NB4 (cell line): ENCODE measurements around the gene PTPRD.

Source experiments
- DNase-seq: peaks from one replicate; pipeline ENCODE4 v3.0.0; 2010; ENCODE audit warnings: low read depth
- H3K4me3 ChIP-seq: one replicate; pipeline ENCODE4 v1.5.1; 2011; ENCODE audit warnings: mild to moderate bottlenecking, low read depth, low read length, moderate library complexity
- MYC ChIP-seq: IDR thresholded peaks from 2 replicates; pipeline ENCODE4 v1.6.1; 2011; ENCODE audit warnings: low read depth, low read length
- POLR2A ChIP-seq: IDR thresholded peaks from 2 replicates; pipeline ENCODE4 v1.6.1; 2011; ENCODE audit warnings: mild to moderate bottlenecking; ENCODE audit not compliant: insufficient read length; ENCODE audit errors: extremely low read depth
- TF ChIP-seq, protein P1 (sequence below): IDR thresholded peaks from 2 replicates; pipeline ENCODE4 v1.6.1; 2011; ENCODE audit warnings: low read depth, low read length
- TF ChIP-seq, protein P2 (sequence below): IDR thresholded peaks from one replicate; pipeline ENCODE4 v1.5.1; 2012; ENCODE audit warnings: low read depth, low read length

PTPRD gene

DNA sequence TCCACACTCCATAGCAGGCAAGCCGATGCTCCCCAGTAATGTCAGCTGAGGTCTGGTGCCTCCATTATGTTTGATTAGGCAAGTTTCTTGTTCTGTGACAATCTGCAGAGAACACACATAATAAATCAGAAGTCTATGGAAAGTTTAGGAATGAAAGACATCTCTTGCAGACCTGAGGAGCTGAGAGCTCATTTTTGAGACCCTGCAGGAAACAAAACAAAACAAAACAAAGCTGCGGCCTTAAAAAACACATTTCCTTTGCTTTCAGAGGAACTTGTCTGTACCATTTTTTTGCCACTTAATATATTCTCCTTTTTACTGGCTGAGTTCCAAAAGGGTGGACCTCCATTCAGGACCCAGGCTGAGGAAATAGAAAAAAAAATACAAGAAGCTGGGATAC is 2332.0 kb downstream of the PTPRD start:
- TF ChIP-seq MYC (no peak), POLR2A (no peak)
- TF ChIP-seq, protein P1, sequence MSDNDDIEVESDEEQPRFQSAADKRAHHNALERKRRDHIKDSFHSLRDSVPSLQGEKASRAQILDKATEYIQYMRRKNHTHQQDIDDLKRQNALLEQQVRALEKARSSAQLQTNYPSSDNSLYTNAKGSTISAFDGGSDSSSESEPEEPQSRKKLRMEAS, result no peak
- TF ChIP-seq, protein P2, sequence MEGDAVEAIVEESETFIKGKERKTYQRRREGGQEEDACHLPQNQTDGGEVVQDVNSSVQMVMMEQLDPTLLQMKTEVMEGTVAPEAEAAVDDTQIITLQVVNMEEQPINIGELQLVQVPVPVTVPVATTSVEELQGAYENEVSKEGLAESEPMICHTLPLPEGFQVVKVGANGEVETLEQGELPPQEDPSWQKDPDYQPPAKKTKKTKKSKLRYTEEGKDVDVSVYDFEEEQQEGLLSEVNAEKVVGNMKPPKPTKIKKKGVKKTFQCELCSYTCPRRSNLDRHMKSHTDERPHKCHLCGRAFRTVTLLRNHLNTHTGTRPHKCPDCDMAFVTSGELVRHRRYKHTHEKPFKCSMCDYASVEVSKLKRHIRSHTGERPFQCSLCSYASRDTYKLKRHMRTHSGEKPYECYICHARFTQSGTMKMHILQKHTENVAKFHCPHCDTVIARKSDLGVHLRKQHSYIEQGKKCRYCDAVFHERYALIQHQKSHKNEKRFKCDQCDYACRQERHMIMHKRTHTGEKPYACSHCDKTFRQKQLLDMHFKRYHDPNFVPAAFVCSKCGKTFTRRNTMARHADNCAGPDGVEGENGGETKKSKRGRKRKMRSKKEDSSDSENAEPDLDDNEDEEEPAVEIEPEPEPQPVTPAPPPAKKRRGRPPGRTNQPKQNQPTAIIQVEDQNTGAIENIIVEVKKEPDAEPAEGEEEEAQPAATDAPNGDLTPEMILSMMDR, result no peak
- no peak overlapping the region for H3K4me3 ChIP-seq
- no peak for DNase-seq

DNA sequence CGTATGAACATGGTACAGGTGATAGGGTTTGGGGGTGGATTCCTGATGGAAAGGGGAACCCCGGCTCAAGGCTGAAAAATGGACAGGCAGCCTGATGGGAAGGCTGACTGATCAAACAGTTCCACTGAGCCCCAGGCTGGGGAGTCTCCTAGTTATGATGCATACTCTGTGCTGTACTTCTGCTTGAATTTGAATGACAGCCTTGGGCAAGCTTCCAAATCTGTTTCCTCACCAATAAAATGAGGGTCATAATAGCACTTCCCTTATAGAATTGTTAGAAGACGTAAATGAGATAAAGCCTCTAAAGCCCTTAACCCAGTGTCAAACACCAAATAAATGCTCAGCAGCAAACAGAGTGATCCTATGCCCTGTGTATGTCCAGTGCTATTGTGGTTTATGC is 2334.8 kb downstream of the PTPRD start:
- TF ChIP-seq, protein P2, result no peak
- TF ChIP-seq POLR2A (no peak), MYC (no peak)
- TF ChIP-seq, protein P1, result no peak
- no peak for DNase-seq
- H3K4me3 ChIP-seq, result no peak overlapping the region

DNA sequence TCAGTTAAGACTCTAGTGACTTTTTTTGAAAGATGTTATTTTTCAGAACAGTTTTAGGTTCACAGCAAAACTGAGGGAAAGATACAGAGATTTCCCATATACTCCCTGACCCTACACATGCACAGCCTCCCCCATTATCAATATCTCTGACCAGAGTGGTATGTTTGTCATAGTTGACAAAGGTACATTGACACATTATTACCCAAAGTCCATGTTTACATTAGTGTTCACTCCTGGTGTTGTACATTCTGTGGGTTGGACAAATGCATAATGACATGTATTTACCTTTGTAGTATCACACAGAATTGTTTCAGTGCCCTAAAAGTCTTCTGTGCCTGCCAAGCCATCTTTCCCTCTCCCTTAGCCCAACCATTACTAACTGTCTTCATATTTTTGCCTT is 2342.6 kb downstream of the PTPRD start:
- no peak for TF ChIP-seq MYC
- no peak for TF ChIP-seq POLR2A
- TF ChIP-seq, protein P2, result no peak
- TF ChIP-seq, protein P1, result no peak
- no peak for DNase-seq
- no peak overlapping the region for H3K4me3 ChIP-seq

DNA sequence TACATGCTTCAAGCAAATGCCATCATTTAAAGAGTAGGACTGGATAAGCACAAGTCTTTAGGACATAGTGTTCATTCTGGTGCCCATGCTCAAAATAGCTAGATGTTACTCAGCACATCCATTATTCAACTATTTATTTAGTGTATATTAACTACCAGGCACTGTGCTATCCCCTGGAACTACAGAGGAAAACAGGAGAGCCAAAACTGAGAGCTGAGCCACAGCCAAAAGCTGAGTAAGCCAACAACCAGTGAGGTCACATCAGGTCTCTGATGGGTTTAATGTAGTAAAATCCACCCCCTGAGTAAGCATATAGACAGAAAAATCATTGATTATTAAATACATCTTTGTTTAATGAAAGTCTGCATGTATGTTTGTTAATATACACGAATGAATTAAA is 2343.9 kb downstream of the PTPRD start:
- DNase-seq, result no peak
- H3K4me3 ChIP-seq, result no peak overlapping the region
- TF ChIP-seq, protein P1, result no peak

DNA sequence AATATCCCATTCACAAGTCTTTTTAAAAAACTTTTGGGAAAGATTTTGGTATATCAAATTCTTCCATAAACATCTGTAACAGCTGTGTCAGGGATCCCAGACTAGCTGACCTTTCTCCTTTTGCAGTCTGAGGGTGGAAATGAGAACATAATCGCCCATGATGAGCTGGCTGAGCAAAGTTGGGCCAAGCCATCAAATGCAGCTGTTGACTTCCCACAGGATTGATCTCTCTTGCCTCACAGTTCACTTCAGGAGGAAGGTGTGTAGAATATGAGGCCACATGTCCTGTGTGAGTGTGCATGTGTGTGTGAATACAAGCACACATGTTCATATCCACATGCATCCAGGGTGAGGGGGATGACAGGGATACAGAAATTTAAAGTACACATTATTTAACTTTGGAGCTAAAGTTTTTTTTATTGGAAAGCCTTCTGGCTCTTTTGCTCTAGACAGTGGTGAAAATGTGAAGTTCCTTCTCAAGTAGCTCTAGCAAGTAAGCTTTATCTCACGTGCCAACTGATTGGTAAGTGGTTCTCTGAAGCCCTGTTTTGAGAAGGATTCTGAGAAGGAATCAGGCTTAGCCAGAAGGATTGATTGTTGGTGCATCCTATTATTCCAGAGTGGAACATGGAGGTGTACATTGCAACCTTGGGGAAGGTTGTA is 2344.5 kb downstream of the PTPRD start:
- TF ChIP-seq, protein P1, result no peak
- TF ChIP-seq, protein P2, result no peak
- TF ChIP-seq MYC, result no peak
- TF ChIP-seq POLR2A, result no peak
- H3K4me3 ChIP-seq, result no peak overlapping the region
- no peak for DNase-seq

DNA sequence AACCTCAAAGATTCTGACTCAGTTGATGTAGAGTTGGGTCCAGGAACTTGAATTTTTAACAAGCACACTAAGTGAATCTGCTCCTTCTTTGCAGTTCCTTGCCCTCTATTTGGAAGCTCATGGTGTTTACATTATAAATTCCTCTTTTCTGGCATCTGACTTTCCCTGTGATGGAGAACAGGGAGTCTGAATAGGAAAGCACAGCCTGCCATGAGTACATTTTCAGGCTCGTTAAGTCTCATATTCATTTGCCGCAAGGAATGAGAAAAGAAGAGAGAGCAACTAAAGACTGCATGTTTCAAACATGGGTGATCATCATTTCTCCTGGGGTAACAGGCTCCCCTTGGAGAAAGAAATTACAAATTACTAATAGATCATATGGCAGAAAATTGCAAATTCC is 2345.2 kb downstream of the PTPRD start:
- no peak overlapping the region for H3K4me3 ChIP-seq
- DNase-seq, result no peak
- TF ChIP-seq, protein P2, result no peak
- TF ChIP-seq MYC (no peak), POLR2A (no peak)
- TF ChIP-seq, protein P1, result no peak
